Mononuclear cell (primary cell): ENCODE measurements around the gene SH3D21. TPM values are rescaled to one million over a fixed set of nuclear protein-coding genes. Genes with fewer than 3 reads are reported as not detected.

Source experiments
- H3K27me3 ChIP-seq: 2 replicates; pipeline ENCODE4 v1.6.0; 2011; ENCODE audit warnings: low read length, control low read depth; ENCODE audit not compliant: insufficient read depth
- H3K4me1 ChIP-seq: 2 replicates; pipeline ENCODE4 v1.5.1; 2011; ENCODE audit warnings: mild to moderate bottlenecking, low read length, control low read depth; ENCODE audit not compliant: insufficient read depth
- H3K4me3 ChIP-seq: 2 replicates; pipeline ENCODE4 v1.5.1; 2011; ENCODE audit warnings: mild to moderate bottlenecking, low read length, moderate library complexity
- H3K9me3 ChIP-seq: 2 replicates; pipeline ENCODE4 v1.5.1; 2011; ENCODE audit warnings: low read depth, mild to moderate bottlenecking, control low read depth, low read length
- total RNA-seq: library from RNA; depleted of rRNA; stranded (reverse); fragments of >200 nt; gene quantifications from one replicate; pipeline ENCODE4 v1.2.3, GENCODE V29; 2012

SH3D21 gene
- 1.5 TPM for total RNA-seq

GRCh38 chr1:36306210-36306901 lies at the start of gene SH3D21:
Gene SH3D21, plus strand, starts transcription at chr1:36306368. Its CDS starts 53 bp downstream, at chr1:36306421.
- Histone ChIP-seq H3K9me3 (no peaks in the 10 kb centered on the region), H3K4me1 (peaks cover 32% of the 10 kb centered on the region), H3K27me3 (no peaks in the 10 kb centered on the region), H3K4me3 (peak within 1 kb of the TSS; percentile 56)

GRCh38 chr1:36256558-36257374 lies 49.4 kb upstream of the SH3D21 start:
- H3K4me1 ChIP-seq: peaks cover 31% of the 10 kb centered on the region
- H3K9me3 ChIP-seq: no peaks in the 10 kb centered on the region
- no peak overlapping the region for H3K4me3 ChIP-seq
- H3K27me3 ChIP-seq: no peaks in the 10 kb centered on the region

DNA sequence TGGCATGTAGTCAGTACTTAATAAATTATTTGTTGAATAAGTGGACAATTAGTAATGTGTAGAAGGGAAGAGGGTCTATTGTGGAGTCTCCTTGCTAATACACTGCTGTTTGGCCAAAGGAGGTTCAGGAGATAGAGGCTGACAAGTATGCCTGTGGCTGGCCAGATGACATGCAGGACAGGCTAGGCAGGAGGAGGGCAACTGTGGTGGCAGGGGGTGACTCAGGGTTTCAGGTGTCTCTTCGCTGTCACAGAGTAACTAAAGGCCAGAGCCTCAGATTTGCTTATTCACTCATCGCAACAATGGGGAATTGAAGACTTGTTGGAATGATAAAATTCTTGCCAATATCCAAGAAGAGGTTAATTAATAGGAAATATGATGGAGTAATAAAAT lies 48.8 kb upstream of the SH3D21 start:
- H3K4me3 ChIP-seq: no peak overlapping the region
- H3K9me3 ChIP-seq: no peaks in the 10 kb centered on the region

DNA sequence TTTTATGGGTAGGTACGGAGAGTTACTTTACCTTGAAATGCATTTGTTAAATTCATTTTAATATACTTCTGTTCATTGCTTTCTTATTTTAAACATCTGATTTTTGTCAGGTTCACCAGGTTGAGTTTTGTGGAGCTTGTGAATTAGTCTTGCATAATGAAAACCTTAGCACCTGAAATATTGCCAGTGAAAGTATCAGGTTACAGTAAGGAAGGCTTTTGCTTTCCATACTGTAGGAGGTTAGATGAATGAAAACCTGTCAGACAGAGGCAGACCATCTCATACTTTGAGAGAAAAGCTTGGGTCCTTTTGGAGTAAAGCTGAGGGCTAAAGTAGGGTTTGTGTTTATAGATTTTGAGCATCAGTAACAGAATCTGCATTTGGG lies 47.2 kb upstream of the SH3D21 start:
- Histone ChIP-seq H3K9me3 (no peaks in the 10 kb centered on the region), H3K27me3 (no peaks in the 10 kb centered on the region), H3K4me3 (no peak overlapping the region), H3K4me1 (peaks cover 20% of the 10 kb centered on the region)

More for the DNA sequence above, 48.8 kb upstream of the SH3D21 start:
- peaks cover 29% of the 10 kb centered on the region for H3K4me1 ChIP-seq
- H3K27me3 ChIP-seq: no peaks in the 10 kb centered on the region

DNA sequence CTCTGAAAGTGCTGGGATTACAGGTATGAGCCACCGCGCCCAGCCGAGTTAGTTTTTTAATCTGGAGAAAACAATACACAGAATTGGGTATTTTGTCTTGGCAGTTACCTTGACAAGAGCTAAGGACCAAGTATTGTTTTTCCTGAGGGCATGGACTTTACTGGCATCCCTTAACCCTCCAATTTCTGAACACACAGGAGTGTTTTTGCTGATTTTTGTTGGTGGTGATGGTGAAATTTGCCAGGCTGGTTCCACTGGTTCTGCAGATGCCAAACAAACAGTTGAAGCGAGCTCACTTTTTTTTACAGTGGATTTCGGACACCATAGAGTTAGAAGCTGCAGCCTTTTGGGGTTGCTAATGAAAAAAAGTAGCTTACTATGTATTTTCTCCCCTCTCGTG lies 37.2 kb upstream of the SH3D21 start:
- no peak overlapping the region for H3K4me3 ChIP-seq
- H3K4me1 ChIP-seq: peaks cover 3% of the 10 kb centered on the region
- H3K9me3 ChIP-seq: no peaks in the 10 kb centered on the region
- H3K27me3 ChIP-seq: no peaks in the 10 kb centered on the region

- no peaks in the 10 kb centered on the region for H3K27me3 ChIP-seq
- H3K4me1 ChIP-seq: peaks cover 3% of the 10 kb centered on the region
- H3K9me3 ChIP-seq: no peaks in the 10 kb centered on the region
- no peak overlapping the region for H3K4me3 ChIP-seq
These were observed 36.7 kb upstream of the SH3D21 start for GRCh38 chr1:36269408-36269838.

DNA sequence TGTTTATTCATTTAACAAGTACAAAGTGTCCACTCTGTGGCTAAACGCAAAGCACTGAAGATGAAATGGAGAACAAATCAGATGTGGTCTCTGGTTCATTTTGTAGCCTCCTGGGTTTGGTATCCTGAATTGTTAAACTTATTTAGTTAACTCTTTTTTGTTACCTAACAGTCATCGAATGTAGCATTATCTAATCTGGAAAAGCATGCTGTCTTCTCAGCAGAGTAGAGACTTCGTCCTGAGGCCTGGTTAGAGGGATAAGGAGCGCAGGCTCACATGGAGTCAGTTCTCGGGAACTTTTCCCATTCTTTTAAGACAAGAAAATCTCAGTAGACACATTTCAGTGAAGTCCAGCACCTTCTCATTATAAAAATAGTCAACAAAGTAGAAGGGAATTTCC lies 33.1 kb upstream of the SH3D21 start:
- no peaks in the 10 kb centered on the region for H3K9me3 ChIP-seq
- no peaks in the 10 kb centered on the region for H3K27me3 ChIP-seq
- H3K4me3 ChIP-seq: no peak overlapping the region
- no peaks in the 10 kb centered on the region for H3K4me1 ChIP-seq

DNA sequence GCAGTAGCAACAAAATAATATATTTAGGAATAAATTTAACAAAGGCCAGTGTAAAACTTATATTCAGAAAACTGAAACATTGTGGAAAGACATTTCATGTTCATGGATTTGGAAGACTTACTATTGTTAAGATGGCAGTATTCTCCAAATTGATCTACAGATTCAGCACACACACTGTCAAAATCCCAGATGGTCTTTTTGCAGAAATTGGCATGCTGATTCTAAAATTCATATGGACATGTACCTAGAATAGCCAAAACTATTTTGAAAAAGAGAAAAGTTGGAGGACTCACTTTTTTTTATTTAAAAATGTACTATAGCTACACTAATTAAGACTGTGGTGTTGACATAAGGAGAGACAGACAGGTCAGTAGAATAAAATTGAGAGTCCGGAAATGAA lies 32.0 kb upstream of the SH3D21 start:
- H3K9me3 ChIP-seq: no peaks in the 10 kb centered on the region
- no peaks in the 10 kb centered on the region for H3K27me3 ChIP-seq
- no peak overlapping the region for H3K4me3 ChIP-seq
- no peaks in the 10 kb centered on the region for H3K4me1 ChIP-seq

GRCh38 chr1:36276688-36277087 lies 29.5 kb upstream of the SH3D21 start:
- Histone ChIP-seq H3K27me3 (no peaks in the 10 kb centered on the region), H3K4me3 (no peak overlapping the region), H3K4me1 (no peaks in the 10 kb centered on the region), H3K9me3 (no peaks in the 10 kb centered on the region)

DNA sequence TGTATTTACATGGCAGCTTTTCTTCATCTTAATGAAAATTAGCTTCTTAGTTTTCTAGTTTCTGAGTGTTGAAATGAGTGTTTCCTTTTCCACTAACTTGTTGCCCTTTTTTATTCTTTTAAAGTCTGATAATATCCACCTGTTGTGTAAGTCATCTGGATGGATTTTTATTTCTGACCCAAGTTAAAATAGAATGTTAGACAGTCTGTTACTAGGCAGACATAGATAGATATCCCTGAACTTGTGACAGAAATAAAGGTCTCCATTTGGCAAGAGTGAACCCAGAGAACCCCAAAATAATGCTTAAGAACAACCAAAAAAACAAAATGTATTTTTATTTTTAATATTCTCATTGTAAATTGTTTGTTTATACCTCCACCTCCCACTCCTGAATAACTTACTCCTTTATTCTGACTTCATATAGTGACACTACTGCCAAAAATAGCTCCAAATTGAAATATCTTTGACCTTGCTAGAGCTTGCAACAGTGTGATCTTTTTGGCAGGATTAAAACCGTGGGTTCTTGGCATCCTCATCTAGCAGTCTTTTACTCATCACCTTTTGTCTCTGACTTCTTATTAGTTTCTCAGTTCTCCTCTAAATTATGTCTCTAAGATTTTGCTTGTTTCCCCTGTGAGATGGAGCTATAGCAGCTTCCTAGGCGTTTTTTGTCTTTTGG lies 26.9 kb upstream of the SH3D21 start:
- no peaks in the 10 kb centered on the region for H3K9me3 ChIP-seq
- H3K4me1 ChIP-seq: no peaks in the 10 kb centered on the region
- no peaks in the 10 kb centered on the region for H3K27me3 ChIP-seq
- no peak overlapping the region for H3K4me3 ChIP-seq

DNA sequence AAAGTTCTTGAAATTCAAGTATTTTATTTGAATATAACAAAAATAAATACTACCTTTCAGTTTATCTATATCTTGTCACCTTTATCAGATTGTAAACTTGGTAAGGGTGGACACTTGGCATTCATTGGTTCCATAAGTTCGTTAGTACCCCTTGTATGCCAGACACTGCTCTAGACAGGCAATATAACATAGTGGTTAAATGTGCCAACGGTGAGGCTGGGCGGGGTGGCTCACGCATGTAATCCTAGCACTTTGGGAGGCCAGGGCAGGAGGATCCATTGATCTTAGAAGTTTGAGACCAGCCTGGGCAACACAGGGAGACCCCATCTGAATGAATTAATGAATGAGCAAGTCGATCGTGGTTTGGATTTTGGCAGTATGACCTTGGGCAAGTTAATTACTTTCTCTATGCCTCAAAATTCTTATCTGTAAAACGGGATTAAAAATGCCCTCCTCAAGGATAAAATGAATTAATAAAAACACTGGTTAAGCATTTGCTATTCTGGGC lies 26.3 kb upstream of the SH3D21 start:
- Histone ChIP-seq H3K4me3 (no peak overlapping the region), H3K27me3 (no peaks in the 10 kb centered on the region), H3K4me1 (no peaks in the 10 kb centered on the region), H3K9me3 (no peaks in the 10 kb centered on the region)

GRCh38 chr1:36284061-36284460 lies 22.1 kb upstream of the SH3D21 start:
- Histone ChIP-seq H3K27me3 (no peaks in the 10 kb centered on the region), H3K4me1 (no peaks in the 10 kb centered on the region), H3K9me3 (no peaks in the 10 kb centered on the region), H3K4me3 (no peak overlapping the region)

- H3K9me3 ChIP-seq: no peaks in the 10 kb centered on the region
- no peaks in the 10 kb centered on the region for H3K27me3 ChIP-seq
- no peaks in the 10 kb centered on the region for H3K4me1 ChIP-seq
- H3K4me3 ChIP-seq: no peak overlapping the region
These were observed 21.7 kb upstream of the SH3D21 start for GRCh38 chr1:36284517-36284916.

GRCh38 chr1:36285443-36286101 lies 20.6 kb upstream of the SH3D21 start:
- Histone ChIP-seq H3K4me3 (no peak overlapping the region), H3K4me1 (no peaks in the 10 kb centered on the region), H3K27me3 (no peaks in the 10 kb centered on the region), H3K9me3 (no peaks in the 10 kb centered on the region)

- no peaks in the 10 kb centered on the region for H3K9me3 ChIP-seq
- H3K4me1 ChIP-seq: no peaks in the 10 kb centered on the region
- no peaks in the 10 kb centered on the region for H3K27me3 ChIP-seq
These were observed 19.4 kb upstream of the SH3D21 start for GRCh38 chr1:36286802-36287201.

More at GRCh38 chr1:36286802-36287201, 19.4 kb upstream of the SH3D21 start:
- no peak overlapping the region for H3K4me3 ChIP-seq
